Neural cell (in vitro differentiated cells): ENCODE data around the gene GNAT2.

Source experiments
- CTCF ChIP-seq: fragments of 450-650 bp; IDR thresholded peaks from 2 replicates; pipeline ENCODE4 v1.5.1; 2014; ENCODE audit warnings: antibody characterized with exemption, mild to moderate bottlenecking, moderate library complexity; ENCODE audit not compliant: poor library complexity, severe bottlenecking
- EZH2 ChIP-seq: fragments of 200-600, 300-800 bp; shearing (Covaris generic), sonication (generic); IDR thresholded peaks from 2 replicates; pipeline ENCODE4 v1.6.1; 2014; ENCODE audit warnings: antibody characterized with exemption, low read length, borderline replicate concordance, mild to moderate bottlenecking; ENCODE audit not compliant: insufficient read depth, poor library complexity, severe bottlenecking
- RAD21 ChIP-seq: fragments of 450-650 bp; conservative IDR thresholded peaks from 2 replicates; pipeline ENCODE4 v1.6.1; 2014; ENCODE audit warnings: antibody characterized with exemption, mild to moderate bottlenecking, moderate library complexity

GRCh38 chr1:109634292-109634691 lies 14.9 kb upstream of the GNAT2 start:
- TF ChIP-seq CTCF (no peak), RAD21 (no peak), EZH2 (no peak)
